Occipital lobe (tissue), 2 donors: ENCODE results near the gene NODAL. TPM values are rescaled to one million over a fixed set of nuclear protein-coding genes. Genes with fewer than 3 reads are reported as not detected.
"Not testable (repeated sequence)": the region's sequence is repeated elsewhere in the genome, so short reads cannot be mapped to it uniquely, and the experiment has no call there.

Experiments used
- DNase-seq: peaks from one replicate; lab custom pipeline; 2025; lab: John Stamatoyannopoulos, UW
- total RNA-seq: library from RNA; depleted of rRNA; stranded (reverse); fragments of >200 nt; gene quantifications from one replicate; pipeline ENCODE4 v1.2.3, GENCODE V29; 2014

The NODAL gene
- 2.2 TPM for total RNA-seq

DNA sequence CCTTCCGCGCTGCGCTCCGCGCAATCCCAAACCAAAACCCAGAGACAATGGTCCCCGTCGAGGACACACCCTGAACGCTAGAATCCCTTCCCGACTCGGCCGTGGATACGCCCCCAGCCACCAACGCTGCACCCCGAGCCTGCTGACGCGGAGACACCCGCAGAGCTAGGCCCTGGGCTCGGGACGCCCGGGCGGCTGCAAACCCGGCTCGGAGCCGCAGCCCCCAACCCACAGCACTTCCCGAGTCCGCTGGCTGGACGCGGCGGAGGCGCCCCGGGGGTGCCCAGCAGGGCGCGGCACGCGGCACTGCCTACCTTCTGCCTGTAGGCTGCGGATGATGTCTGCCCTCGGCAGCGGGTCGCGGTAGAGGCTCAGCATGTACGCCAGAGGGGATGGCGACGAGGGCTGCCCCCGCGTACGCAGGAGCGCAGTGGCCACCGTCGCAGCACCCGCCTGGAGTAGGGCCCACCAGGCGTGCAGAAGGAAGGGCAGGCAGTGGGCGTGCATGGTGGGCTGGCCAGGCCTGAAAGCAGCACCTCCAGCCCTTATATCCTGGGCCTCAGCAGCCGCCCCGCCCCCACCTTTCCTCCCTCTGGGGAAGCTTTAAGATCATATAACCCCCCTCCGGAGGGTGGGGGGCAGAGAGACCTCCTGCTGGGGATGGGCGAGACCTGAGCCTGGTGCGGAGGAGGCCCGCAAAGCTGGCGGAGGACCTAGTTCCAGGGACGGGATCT lies at the start of gene NODAL:
Gene NODAL, minus strand, starts transcription at position 521 of the 734 bp plus-strand sequence. Its CDS starts 14 bp downstream, at position 507.
- no peak for DNase-seq

DNA sequence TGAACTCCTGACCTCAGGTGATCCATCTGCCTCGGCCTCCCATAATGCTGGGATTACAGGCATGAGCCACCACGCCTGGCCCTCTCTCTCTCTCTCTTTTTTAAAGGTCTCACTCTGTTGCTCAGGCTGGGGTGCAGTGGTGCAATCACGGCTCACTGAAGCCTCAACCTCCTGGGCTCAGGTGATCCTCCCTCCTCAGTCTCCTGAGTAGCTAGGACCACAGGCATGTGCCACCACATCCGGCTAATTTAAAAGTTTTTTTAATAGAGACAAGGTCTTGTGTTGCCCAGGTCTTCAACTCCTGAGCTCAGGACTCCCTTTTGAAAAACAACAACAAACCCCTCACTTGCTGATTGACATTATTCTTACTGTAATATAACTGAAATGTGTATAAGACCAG lies 48.7 kb upstream of the NODAL start:
- no peak for DNase-seq

GRCh38 chr10:70487824-70488223 lies 46.3 kb upstream of the NODAL start:
- no peak for DNase-seq

GRCh38 chr10:70483872-70484271 lies 42.4 kb upstream of the NODAL start:
- not testable (repeated sequence) for DNase-seq

- DNase-seq: no peak
These were observed 41.7 kb upstream of the NODAL start for GRCh38 chr10:70482982-70483760.

DNA sequence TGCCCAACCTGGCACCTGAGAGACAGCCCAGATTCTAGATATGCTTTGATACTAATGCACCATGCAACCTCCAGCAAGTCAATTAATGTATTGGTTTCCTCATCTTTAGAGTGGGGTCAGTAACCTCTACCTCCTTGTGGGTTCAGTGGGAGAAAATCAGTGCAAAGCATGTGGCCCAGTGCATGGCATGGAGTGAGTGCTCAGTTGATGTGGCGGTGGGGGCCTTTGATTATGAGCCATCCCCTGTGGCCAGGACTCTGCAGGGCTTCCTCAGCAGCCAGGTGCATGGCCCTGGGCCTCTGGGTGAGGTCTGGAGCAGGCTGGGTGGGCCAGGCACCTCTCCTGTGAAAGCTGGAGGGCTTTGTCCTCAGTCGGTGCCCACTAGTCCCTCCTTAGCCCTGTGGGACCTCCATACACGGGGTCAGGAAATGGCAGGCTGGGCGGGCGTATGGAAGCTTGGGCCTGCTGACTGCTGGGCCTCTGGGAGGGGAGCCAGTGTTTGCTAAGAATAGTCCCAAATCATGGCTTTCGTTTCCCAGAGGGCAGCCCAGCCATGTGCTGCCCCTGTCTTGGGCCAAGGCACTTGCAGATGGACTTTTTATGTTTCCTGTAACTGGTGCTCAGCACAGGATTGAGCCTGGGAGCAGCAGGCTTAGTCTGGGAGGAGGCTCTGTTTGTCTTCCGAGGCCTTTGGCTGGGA lies 40.5 kb upstream of the NODAL start:
- no peak for DNase-seq

DNA sequence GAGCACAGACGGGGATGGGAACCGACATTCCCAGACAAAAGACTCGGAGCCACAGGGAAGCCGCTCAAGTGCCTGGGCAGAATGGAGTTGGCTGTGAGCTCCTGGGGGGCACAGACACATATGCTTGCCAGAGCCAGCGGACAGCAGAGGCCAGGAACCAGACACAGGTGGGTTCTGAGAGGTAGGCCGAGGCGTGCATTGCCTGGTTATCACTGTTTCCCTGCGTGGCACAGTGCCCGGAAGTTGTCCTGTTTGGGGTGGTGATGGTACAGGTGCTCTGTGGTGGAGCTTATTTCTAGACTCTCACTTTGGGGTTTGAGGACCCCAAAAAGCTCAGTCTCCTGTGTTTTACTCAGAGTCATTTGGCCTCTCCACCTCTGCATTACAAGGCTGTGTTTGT lies 39.6 kb upstream of the NODAL start:
- DNase-seq: no peak

DNA sequence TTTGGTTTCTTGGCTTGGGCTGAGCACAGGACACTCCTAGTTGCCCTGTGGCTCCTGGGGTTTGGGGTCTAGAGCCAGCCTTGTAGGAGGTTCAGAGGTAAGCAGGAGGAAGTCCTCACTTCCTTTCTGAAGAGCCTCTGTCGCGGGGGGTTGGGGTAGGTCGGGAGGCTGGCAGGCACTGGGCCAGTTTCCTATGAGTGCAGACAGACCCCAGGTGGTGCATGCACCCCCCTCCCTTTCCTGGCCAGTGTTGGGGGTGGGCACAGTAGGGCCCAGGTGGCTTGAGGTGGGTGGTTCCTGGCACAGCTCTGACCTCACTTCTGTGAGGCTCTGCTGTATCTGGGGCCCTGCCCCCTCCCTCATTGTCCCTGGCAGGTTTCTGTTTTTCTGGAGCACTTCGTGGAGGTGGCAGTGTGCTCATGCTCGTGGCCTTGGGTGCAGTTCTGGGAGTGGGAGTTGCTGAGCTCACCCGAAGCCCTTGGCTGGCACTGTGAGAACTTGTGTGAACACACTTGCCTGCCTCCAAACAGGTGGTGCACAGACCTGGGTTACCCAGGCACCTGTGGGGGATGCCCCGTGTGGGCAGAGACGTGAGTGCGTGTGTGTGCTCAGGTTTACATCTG lies 38.9 kb upstream of the NODAL start:
- DNase-seq: no peak

DNA sequence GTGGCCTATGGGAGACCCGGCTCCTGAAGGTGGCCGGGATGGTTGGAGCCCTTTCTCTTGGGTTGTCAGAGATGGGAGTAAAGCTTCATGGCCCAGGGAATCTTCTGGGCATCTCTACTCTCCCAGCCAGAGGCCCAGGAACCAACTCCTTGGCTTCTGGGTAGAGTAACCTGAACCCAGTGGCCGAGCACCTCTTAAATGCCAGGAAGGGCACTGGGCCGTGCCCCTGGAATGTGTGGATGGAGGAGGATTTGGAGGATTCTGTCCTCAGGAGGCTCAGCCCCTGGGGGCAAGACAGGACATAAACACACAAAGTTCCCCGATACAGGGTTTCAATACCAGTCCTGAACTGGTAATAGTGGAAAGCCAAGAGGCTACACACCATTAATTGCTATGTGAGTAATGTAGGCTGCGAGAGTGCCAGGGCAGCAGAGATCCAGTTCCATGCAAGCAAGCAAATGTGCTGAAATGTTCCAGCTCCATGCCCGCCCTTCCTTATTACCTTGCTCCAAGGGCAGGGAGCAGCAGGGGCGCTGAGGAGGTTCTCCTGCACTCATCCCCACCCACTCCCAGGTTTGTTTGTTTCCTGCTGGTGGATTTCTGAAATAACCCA lies 38.3 kb upstream of the NODAL start:
- no peak for DNase-seq

DNA sequence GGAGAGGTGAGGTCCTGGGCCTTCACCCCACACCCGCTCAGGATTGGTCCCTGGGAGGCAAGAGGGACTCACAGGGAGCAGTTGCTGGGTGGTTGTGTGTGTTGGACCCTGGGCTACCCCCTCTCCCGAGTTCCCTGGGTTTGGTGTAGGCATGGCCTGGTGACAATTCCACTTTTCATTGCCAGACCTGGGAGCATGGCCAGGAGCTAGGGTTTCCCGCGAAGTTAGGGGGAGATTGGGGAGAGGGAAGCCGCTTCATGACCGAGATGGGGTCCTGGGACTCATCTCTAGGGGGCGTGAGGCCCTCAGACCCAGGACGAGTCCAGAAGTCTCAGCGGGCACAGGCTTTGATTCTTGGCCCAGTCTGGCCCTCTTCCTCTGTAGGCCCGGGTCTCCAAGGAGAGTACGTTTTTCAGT lies 37.7 kb upstream of the NODAL start:
- DNase-seq: no peak

DNA sequence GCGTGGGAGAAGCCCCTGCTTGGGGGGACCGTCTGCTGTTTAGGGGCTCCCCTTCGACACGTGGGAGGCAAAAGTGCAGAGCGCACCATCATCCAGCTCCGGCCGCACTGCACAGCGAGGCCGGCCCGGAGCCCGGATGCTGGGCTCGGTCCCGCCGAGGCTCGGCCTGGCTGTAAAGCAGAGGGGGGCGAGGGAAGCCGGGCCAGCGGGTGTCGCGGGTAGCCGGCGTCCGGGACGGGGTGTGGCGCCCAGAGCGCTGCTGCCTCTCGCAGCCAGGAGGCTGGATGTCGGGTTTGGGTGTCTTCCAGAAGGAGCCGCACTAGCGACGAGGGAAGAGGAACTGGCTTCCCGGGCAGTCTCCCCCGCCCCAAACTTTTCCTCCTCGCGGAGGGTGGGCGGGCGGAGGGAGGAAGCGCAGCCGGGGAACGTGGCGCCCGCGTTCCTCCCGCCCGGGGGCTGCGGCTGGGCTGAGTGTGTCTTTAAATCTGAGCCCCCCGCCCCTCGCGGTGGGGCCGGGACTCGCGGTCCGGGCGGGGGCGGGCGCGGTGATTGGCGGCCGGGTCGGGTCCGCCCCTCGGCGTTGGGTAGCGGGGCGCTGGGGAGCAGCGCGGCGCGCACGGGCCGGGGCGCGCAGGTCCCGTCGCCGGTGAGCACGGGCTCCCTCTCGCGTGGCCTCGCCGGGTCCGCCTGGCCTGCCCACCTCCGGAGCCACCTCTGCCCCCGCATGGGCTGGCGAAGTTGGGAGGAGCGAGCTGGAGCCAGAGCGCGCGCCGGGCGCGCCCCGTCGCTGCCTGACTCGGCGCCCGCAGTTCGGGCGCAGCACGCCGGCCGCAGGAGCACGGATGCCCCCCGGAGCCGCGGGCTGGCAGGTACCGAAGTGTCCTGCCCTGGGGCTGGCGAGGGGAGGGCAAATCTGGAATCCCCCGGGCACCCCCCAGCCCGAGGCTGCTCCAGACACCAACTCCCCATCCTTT lies 37.0 kb upstream of the NODAL start, which contains the start of gene PALD1:
Gene PALD1, plus strand, starts transcription at position 577 of the 974 bp plus-strand sequence. CDS start 47,185 bp downstream, outside the sequence.
- no peak for DNase-seq

GRCh38 chr10:70477661-70478162 lies 36.2 kb upstream of the NODAL start:
- DNase-seq: no peak

- DNase-seq: no peak
These were observed 35.0 kb upstream of the NODAL start for GRCh38 chr10:70476249-70477035.

GRCh38 chr10:70475661-70476060 lies 34.2 kb upstream of the NODAL start:
- DNase-seq: no peak

DNA sequence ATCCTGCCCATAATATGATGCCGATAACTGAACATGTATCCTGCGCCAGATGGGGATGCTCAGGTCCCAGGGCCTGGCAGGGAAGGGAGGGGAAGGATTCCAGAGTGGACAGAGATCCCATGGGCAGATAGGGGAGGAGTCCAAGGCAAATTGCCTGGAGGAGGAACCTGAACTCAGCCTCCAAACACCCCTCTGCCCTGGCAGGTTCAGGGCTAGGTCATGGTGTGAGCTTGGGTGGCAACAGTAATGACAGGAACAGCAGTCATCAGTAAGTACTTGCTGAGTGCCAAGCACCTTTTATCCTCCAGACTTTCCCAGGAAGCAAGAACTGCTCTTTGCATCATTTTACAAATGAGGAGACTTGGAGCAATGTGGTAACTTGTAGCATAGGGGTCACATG lies 33.3 kb upstream of the NODAL start:
- DNase-seq: no peak

DNA sequence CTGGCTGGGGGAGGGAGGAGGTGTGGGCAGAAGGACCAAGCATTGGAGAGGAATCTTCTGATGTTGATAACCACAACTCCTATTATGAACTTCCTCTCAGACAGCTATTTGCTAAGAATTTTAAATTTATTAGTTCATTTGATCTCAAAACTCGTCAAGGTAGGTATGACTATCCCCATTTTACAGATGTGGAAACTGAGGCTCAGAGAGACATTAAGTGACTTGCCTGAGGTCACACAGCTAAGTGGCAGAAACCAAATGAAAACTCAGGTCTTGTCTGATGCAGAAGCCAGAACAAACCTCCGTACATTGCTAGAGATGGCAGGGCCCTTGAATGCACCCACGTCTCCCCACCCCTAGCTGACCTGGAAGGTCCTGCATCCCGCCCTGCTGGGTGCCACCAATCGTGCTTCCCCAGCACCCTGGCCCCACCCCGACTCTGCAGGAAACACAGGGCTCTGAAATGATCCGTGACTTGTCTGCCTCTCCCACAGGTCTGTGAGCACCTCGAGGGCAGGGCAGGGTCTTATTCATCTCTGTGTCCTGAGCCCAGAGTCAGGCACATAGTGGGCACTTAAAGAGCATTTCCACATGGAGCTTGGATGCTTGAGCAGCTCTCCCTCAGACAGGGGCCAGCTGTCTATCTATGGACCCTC lies 31.4 kb upstream of the NODAL start:
- no peak for DNase-seq

- no peak for DNase-seq
These were observed 25.5 kb upstream of the NODAL start for GRCh38 chr10:70466951-70467350.

GRCh38 chr10:70465832-70466231 lies 24.4 kb upstream of the NODAL start:
- no peak for DNase-seq
